SKM-1 treated with dmso at 0.1 percent for 144 hours (cell line): Measurements from ENCODE around the gene HDAC8.

ENCODE experiments used
- DNase-seq: peaks from one replicate; lab custom pipeline; 2025; ENCODE audit not compliant: unreplicated experiment; lab: John Stamatoyannopoulos, UW

HDAC8 gene

GRCh38 chrX:72297953-72298730 is 274.5 kb downstream of the HDAC8 start:
- DNase-seq = no peak

- no peak for DNase-seq
These were observed 275.7 kb downstream of the HDAC8 start for GRCh38 chrX:72296991-72297390.

- no peak for DNase-seq
These were observed 276.9 kb downstream of the HDAC8 start for GRCh38 chrX:72295745-72296144.

- no peak for DNase-seq
These were observed 278.1 kb downstream of the HDAC8 start for GRCh38 chrX:72294497-72294896.

- DNase-seq = no peak
These were observed 290.3 kb downstream of the HDAC8 start for GRCh38 chrX:72282302-72282701.

GRCh38 chrX:72280321-72280845 is 292.3 kb downstream of the HDAC8 start:
- DNase-seq = no peak
